OCI-LY1 (cell line): Measurements from ENCODE around the gene DHDDS.

Source experiments
- H2AFZ ChIP-seq: fragments of 200-600 bp; sonication (generic), shearing (Covaris generic); 2 replicates; pipeline ENCODE4 v1.6.0; 2014; ENCODE audit warnings: antibody characterized with exemption, mild to moderate bottlenecking, low read length
- H3F3A ChIP-seq: fragments of 200-600 bp; sonication (generic), shearing (Covaris generic); 2 replicates; pipeline ENCODE4 v1.6.0; 2014; ENCODE audit warnings: mild to moderate bottlenecking, antibody characterized with exemption, low read length, moderate library complexity; ENCODE audit not compliant: insufficient read depth
- H3K27ac ChIP-seq: fragments of 200-600 bp; sonication (generic); 2 replicates; pipeline ENCODE4 v1.5.1; 2014; ENCODE audit warnings: low read length, mixed run types, mild to moderate bottlenecking, low read depth; ENCODE audit not compliant: poor library complexity, severe bottlenecking
- H3K27me3 ChIP-seq: fragments of 200-600 bp; sonication (generic); 2 replicates; pipeline ENCODE4 v1.6.0; 2014; ENCODE audit warnings: antibody characterized with exemption, mild to moderate bottlenecking, low read length, moderate library complexity; ENCODE audit not compliant: insufficient read depth
- H3K36me3 ChIP-seq: fragments of 200-600 bp; sonication (generic); 2 replicates; pipeline ENCODE4 v1.6.1; 2014; ENCODE audit warnings: mild to moderate bottlenecking, antibody characterized with exemption, low read length, moderate library complexity, mixed read lengths; ENCODE audit not compliant: insufficient read depth
- H3K4me1 ChIP-seq: fragments of 200-600 bp; sonication (generic); 2 replicates; pipeline ENCODE4 v1.5.1; 2014; ENCODE audit warnings: mild to moderate bottlenecking, low read length, moderate library complexity; ENCODE audit not compliant: insufficient read depth, severe bottlenecking
- H3K4me2 ChIP-seq: fragments of 200-600 bp; sonication (generic), shearing (Covaris generic); 2 replicates; pipeline ENCODE4 v1.6.1; 2014; ENCODE audit warnings: low read length
- H3K4me3 ChIP-seq: fragments of 200-600 bp; sonication (generic); 2 replicates; pipeline ENCODE4 v1.5.1; 2014; ENCODE audit warnings: low read length, low read depth, mild to moderate bottlenecking, mixed read lengths; ENCODE audit not compliant: poor library complexity, severe bottlenecking
- H3K79me2 ChIP-seq: fragments of 200-600 bp; shearing (Covaris generic); 2 replicates; pipeline ENCODE4 v1.6.1; 2016; ENCODE audit warnings: mixed run types, low read length, mixed read lengths; ENCODE audit not compliant: insufficient read depth
- H3K9ac ChIP-seq: fragments of 200-600 bp; sonication (generic), shearing (Covaris generic); 2 replicates; pipeline ENCODE4 v1.6.1; 2014; ENCODE audit warnings: mild to moderate bottlenecking, low read length, mixed read lengths
- H3K9me2 ChIP-seq: fragments of 200-600 bp; sonication (generic), shearing (Covaris generic); 2 replicates; pipeline ENCODE4 v1.6.1; 2014; ENCODE audit warnings: low read depth, mild to moderate bottlenecking, low read length, mixed read lengths
- H3K9me3 ChIP-seq: fragments of 200-600 bp; shearing (Covaris generic); 2 replicates; pipeline ENCODE4 v1.6.1; 2014; ENCODE audit warnings: low read length, mixed read lengths
- H4K20me1 ChIP-seq: fragments of 200-600 bp; sonication (generic), shearing (Covaris generic); 2 replicates; pipeline ENCODE4 v1.6.0; 2016; ENCODE audit warnings: mild to moderate bottlenecking, low read length; ENCODE audit not compliant: insufficient read depth
- EZH2 ChIP-seq: fragments of 200-600 bp; sonication (generic), shearing (Covaris generic); IDR thresholded peaks from 2 replicates; pipeline ENCODE4 v1.8.0; 2017; ENCODE audit warnings: borderline replicate concordance, mixed run types, mild to moderate bottlenecking, antibody characterized with exemption, low read length, moderate library complexity, mixed read lengths
- TF ChIP-seq, protein P1 (sequence below): fragments of 200-600 bp; sonication (generic), shearing (Covaris generic); IDR thresholded peaks from 2 replicates; pipeline ENCODE4 v1.5.1; 2017; ENCODE audit warnings: mild to moderate bottlenecking, antibody characterized with exemption, low read length, moderate library complexity, mixed read lengths

Gene DHDDS

DNA sequence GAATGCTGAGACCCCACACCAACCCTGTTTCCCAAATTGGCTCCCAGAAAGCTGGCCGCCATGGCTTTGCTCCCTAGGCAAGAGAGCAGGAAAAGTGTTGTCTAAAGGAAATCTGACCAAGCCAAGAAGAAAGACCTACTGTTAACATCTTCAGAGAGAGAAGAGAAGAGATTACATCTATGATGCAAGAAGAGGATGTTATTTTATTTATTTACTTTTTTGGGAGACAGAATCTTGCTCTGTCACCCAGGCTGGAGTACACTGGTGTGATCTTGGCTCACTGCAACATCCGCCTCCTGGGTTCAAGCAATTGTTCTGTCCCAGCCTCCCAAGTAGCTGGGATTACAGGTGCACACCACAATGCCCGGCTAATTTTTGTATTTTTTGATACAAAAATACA lies 61.8 kb downstream of the DHDDS start:
- Histone ChIP-seq H3K36me3 (no peaks in the 10 kb centered on the region), H3K27ac (no peak overlapping the region), H3F3A (no peaks in the 10 kb centered on the region), H2AFZ (no peak overlapping the region), H3K79me2 (no peaks in the 10 kb centered on the region), H3K9me3 (no peaks in the 10 kb centered on the region), H3K4me1 (no peaks in the 10 kb centered on the region), H3K4me3 (no peak overlapping the region), H3K9me2 (no peaks in the 10 kb centered on the region), H3K27me3 (no peaks in the 10 kb centered on the region), H3K9ac (no peak overlapping the region), H3K4me2 (no peak overlapping the region), H4K20me1 (no peaks in the 10 kb centered on the region)
- TF ChIP-seq, protein P1, sequence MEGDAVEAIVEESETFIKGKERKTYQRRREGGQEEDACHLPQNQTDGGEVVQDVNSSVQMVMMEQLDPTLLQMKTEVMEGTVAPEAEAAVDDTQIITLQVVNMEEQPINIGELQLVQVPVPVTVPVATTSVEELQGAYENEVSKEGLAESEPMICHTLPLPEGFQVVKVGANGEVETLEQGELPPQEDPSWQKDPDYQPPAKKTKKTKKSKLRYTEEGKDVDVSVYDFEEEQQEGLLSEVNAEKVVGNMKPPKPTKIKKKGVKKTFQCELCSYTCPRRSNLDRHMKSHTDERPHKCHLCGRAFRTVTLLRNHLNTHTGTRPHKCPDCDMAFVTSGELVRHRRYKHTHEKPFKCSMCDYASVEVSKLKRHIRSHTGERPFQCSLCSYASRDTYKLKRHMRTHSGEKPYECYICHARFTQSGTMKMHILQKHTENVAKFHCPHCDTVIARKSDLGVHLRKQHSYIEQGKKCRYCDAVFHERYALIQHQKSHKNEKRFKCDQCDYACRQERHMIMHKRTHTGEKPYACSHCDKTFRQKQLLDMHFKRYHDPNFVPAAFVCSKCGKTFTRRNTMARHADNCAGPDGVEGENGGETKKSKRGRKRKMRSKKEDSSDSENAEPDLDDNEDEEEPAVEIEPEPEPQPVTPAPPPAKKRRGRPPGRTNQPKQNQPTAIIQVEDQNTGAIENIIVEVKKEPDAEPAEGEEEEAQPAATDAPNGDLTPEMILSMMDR = no peak
- no peak for TF ChIP-seq EZH2

DNA sequence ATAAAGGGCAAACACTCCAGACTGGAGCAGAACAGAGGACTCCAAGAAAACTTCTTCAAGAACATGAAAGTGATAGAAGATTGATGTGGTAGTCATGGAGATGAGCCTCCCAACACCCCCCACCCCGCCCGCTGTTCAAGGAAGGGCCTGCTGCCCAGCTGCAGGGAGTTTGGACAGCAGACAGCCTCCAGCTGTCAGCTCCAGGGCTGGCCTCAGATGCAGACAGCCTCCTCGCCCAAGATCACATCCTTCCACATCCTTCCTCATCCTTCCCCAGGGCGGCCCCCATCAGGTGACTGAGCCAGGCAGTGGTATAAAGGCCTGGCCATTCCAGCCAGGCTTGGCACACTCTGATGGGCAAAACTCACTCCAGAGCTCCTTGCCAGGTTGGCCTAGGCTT lies 64.7 kb downstream of the DHDDS start:
- H2AFZ ChIP-seq = no peak overlapping the region
- TF ChIP-seq, protein P1 = no peak
- TF ChIP-seq EZH2 = no peak

DNA sequence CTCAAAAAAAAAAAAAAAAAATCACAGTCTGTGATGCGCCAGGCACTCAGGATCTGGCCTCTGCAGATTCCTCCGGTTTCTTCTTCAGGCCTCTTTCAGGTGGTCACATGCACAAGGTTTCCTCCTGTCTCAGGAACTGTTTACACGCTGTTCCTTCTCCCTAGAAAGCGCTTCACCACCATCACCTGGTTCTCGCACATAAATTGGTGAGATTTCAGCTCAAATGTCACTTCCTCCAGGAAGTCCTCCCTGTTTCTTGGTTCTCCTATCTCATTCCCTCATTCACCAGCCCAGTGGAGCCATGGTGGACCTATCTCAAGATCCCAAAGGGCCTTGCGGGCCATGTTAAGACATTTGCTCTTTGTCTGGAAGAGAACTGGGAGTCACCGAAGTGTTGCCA lies 66.8 kb downstream of the DHDDS start:
- no peaks in the 10 kb centered on the region for H3K9me2 ChIP-seq
- H3K79me2 ChIP-seq = no peaks in the 10 kb centered on the region
- H3K9ac ChIP-seq = no peak overlapping the region
- peaks cover 17% of the 10 kb centered on the region for H3K4me1 ChIP-seq
- no peak overlapping the region for H2AFZ ChIP-seq
- H3F3A ChIP-seq = no peaks in the 10 kb centered on the region
- no peak overlapping the region for H3K4me2 ChIP-seq
- no peak overlapping the region for H3K4me3 ChIP-seq
- TF ChIP-seq EZH2 = no peak
- TF ChIP-seq, protein P1 = no peak
- H3K27me3 ChIP-seq = no peaks in the 10 kb centered on the region
- H3K9me3 ChIP-seq = no peaks in the 10 kb centered on the region
- no peaks in the 10 kb centered on the region for H4K20me1 ChIP-seq
- H3K36me3 ChIP-seq = no peaks in the 10 kb centered on the region
- no peak overlapping the region for H3K27ac ChIP-seq

More for the DNA sequence above, 64.7 kb downstream of the DHDDS start:
- H3K79me2 ChIP-seq = no peaks in the 10 kb centered on the region
- H3K9ac ChIP-seq = no peak overlapping the region
- H3K9me3 ChIP-seq = no peaks in the 10 kb centered on the region
- H3K27me3 ChIP-seq = no peaks in the 10 kb centered on the region
- no peaks in the 10 kb centered on the region for H4K20me1 ChIP-seq
- no peaks in the 10 kb centered on the region for H3F3A ChIP-seq
- no peak overlapping the region for H3K4me2 ChIP-seq
- H3K4me3 ChIP-seq = no peak overlapping the region
- peaks cover 12% of the 10 kb centered on the region for H3K4me1 ChIP-seq
- H3K36me3 ChIP-seq = no peaks in the 10 kb centered on the region
- H3K9me2 ChIP-seq = no peaks in the 10 kb centered on the region
- no peak overlapping the region for H3K27ac ChIP-seq
